HepG2 (cell line): ENCODE results near the gene MRPL57. TPM values are rescaled to one million over a fixed set of nuclear protein-coding genes. Genes with fewer than 3 reads are reported as not detected.

Experiments used
- ATAC-seq: fragments of 200-7000 bp; cut with Tn5 transposase; 3 replicates; pipeline ENCODE4 v1.9.1; 2020; ENCODE audit warnings: mild to moderate bottlenecking, moderate library complexity
- BruUV-seq: library from RNA; stranded (reverse); fragments of 400-500 nt; replicated peaks from 2 replicates; lab custom pipeline; 2021; lab: Mats Ljungman, UMichigan
- CTCF ChIA-PET: fragments of 300-600 bp; formaldehyde crosslinking; extraction: SDS; loops from one replicate; lab custom pipeline; 2021; ENCODE audit warnings: low total read pairs, inconsistent platforms, low intra/inter-chr PET ratio; lab: Yijun Ruan, JAX
- POLR2A ChIA-PET: fragments of 350-600 bp; sonication (Branson Sonifier 250); formaldehyde crosslinking; loops from one replicate; lab custom pipeline; 2020; ENCODE audit warnings: antibody characterized with exemption, inconsistent platforms; lab: Yijun Ruan, JAX
- DNase-seq: peaks from one replicate; pipeline ENCODE4 v3.0.0-alpha.2; 2015; ENCODE audit warnings: low spot score
- FAIRE-seq: peaks from 3 replicates; lab custom pipeline; 2011; peaks lifted over from hg19 to GRCh38; lab: Jason Lieb, UNC
- H2AFZ ChIP-seq: one replicate; pipeline ENCODE4 v1.6.1; 2011; ENCODE audit warnings: low read length, inconsistent platforms
- H3K27ac ChIP-seq: fragments of 300-600 bp; 3 replicates; pipeline ENCODE4 v1.8.0; 2011; ENCODE audit warnings: mixed run types, mild to moderate bottlenecking, mixed read lengths, low read length, inconsistent platforms; ENCODE audit not compliant: insufficient read depth; ENCODE audit errors: extremely low read length
- H3K27me3 ChIP-seq, 2 experiments: fragments of 200-600 bp in 1 of 2; 2 replicates in 1 of 2; 3 replicates in 1 of 2; pipeline versions ENCODE4 v1.6.0 to v1.8.0; 2011; ENCODE audit warnings: low read length in 2 of 2, mild to moderate bottlenecking in 2 of 2, moderate library complexity in 2 of 2, inconsistent platforms in 1 of 2; ENCODE audit not compliant: insufficient read depth in 2 of 2, control insufficient read depth in 1 of 2
- H3K36me3 ChIP-seq, 2 experiments: fragments of 200-600 bp in 1 of 2; replicated peaks in 1 of 2; 2 replicates in 1 of 2; 3 replicates in 1 of 2; pipeline versions ENCODE4 v1.5.1 to v1.8.0; 2011; ENCODE audit warnings: low read length in 2 of 2, inconsistent platforms in 1 of 2; ENCODE audit not compliant: insufficient read depth in 2 of 2, control insufficient read depth in 1 of 2
- H3K4me1 ChIP-seq: 2 replicates; pipeline ENCODE4 v1.5.1; 2012; ENCODE audit warnings: low read length, inconsistent platforms; ENCODE audit not compliant: insufficient read depth
- H3K4me2 ChIP-seq: 2 replicates; pipeline ENCODE4 v1.6.0; 2011; ENCODE audit warnings: low read depth, low read length, inconsistent platforms
- H3K4me3 ChIP-seq, 3 experiments: fragments of 200-600 bp in 1 of 3; sonication (generic), shearing (Covaris generic) in 1 of 3; replicated peaks in 1 of 3; 2 replicates each; pipeline ENCODE4 v1.5.1; 2011 to 2016; ENCODE audit warnings: low read length in 3 of 3, inconsistent platforms in 2 of 3, low read depth in 2 of 3, mild to moderate bottlenecking in 2 of 3, control low read depth in 1 of 3, mixed read lengths in 1 of 3; ENCODE audit not compliant: insufficient read depth in 1 of 3
- H3K79me2 ChIP-seq: one replicate; pipeline ENCODE4 v1.6.1; 2011; ENCODE audit warnings: low read length, inconsistent platforms; ENCODE audit not compliant: insufficient read depth
- H3K9ac ChIP-seq: 2 replicates; pipeline ENCODE4 v1.6.0; 2011; ENCODE audit warnings: mild to moderate bottlenecking, low read depth, low read length, inconsistent platforms; ENCODE audit not compliant: insufficient read depth
- H3K9me3 ChIP-seq: 2 replicates; pipeline ENCODE4 v1.5.1; 2012; ENCODE audit warnings: mild to moderate bottlenecking, low read length
- H4K20me1 ChIP-seq: 2 replicates; pipeline ENCODE4 v1.6.0; 2011; ENCODE audit warnings: inconsistent platforms, mild to moderate bottlenecking, low read length, moderate library complexity; ENCODE audit not compliant: insufficient read depth
- ASH2L ChIP-seq: fragments of 300-600, 200-600 bp; sonication (generic); IDR thresholded peaks from 2 replicates; pipeline ENCODE4 v1.7.0; 2017; ENCODE audit warnings: low read depth, mild to moderate bottlenecking, moderate library complexity, mixed read lengths, low read length; ENCODE audit not compliant: insufficient read length
- ELF4 ChIP-seq: sonication (generic); formaldehyde crosslinking; IDR thresholded peaks from 2 replicates; pipeline ENCODE4 v1.5.0; 2020; ENCODE audit warnings: missing genetic modification reagents, mild to moderate bottlenecking, moderate library complexity, borderline replicate concordance
- HOXA7 ChIP-seq: sonication (generic); formaldehyde crosslinking; IDR thresholded peaks from 2 replicates; pipeline ENCODE4 v1.8.1; 2022; ENCODE audit warnings: mild to moderate bottlenecking, missing genetic modification reagents, moderate library complexity
- MXI1 ChIP-seq: IDR thresholded peaks from 3 replicates; pipeline ENCODE4 v1.6.1; 2012; ENCODE audit warnings: low read depth, low read length, inconsistent platforms, borderline replicate concordance
- NFE2 ChIP-seq: sonication (generic); formaldehyde crosslinking; IDR thresholded peaks from 2 replicates; pipeline ENCODE4 v1.4.0; 2020; ENCODE audit warnings: missing genetic modification reagents
- NFE2L1 ChIP-seq: sonication (generic); formaldehyde crosslinking; IDR thresholded peaks from 2 replicates; pipeline ENCODE4 v1.4.0; 2020; ENCODE audit warnings: missing genetic modification reagents, mild to moderate bottlenecking, borderline replicate concordance
- RARA ChIP-seq: IDR thresholded peaks from 2 replicates; pipeline ENCODE4 v1.6.1; 2016; ENCODE audit warnings: missing genetic modification reagents, missing compliant biosample characterization
- REL ChIP-seq: sonication (generic); formaldehyde crosslinking; conservative IDR thresholded peaks from 2 replicates; pipeline ENCODE4 v1.8.0; 2022; ENCODE audit warnings: mild to moderate bottlenecking, missing genetic modification reagents, moderate library complexity
- RNF2 ChIP-seq: fragments of 450-650 bp; conservative IDR thresholded peaks from 2 replicates; pipeline ENCODE4 v1.6.1; 2016; ENCODE audit warnings: low read depth
- SP140L ChIP-seq: sonication (generic); formaldehyde crosslinking; IDR thresholded peaks from 2 replicates; pipeline ENCODE4 v1.4.0; 2020; ENCODE audit warnings: missing genetic modification reagents, borderline replicate concordance
- TCF7 ChIP-seq: sonication (generic); IDR thresholded peaks from 2 replicates; pipeline ENCODE4 v1.6.1; 2016; ENCODE audit warnings: antibody characterized with exemption, low read depth
- TOE1 ChIP-seq: sonication (generic); formaldehyde crosslinking; IDR thresholded peaks from 2 replicates; pipeline ENCODE4 v1.4.0; 2020; ENCODE audit warnings: mild to moderate bottlenecking, missing genetic modification reagents
- ZNF296 ChIP-seq: sonication (generic); formaldehyde crosslinking; conservative IDR thresholded peaks from 2 replicates; pipeline ENCODE4 v1.5.0; 2020; ENCODE audit warnings: mild to moderate bottlenecking, missing genetic modification reagents
- ZNF7 ChIP-seq: IDR thresholded peaks from 2 replicates; pipeline ENCODE4 v1.6.1; 2016; ENCODE audit warnings: missing biosample characterization, missing genetic modification reagents
- ZNF749 ChIP-seq: sonication (generic); formaldehyde crosslinking; IDR thresholded peaks from 2 replicates; pipeline ENCODE4 v1.8.0; 2022; ENCODE audit warnings: mild to moderate bottlenecking, missing genetic modification reagents, moderate library complexity, borderline replicate concordance
- WGBS: methylation state at CpG from one replicate; pipeline ENCODE4 v1.1.6; 2017; ENCODE audit warnings: low lambda C conversion rate; 5-methylcytosine and 5-hydroxymethylcytosine counted together
- in situ Hi-C: cut with HindIII; loops from 2 replicates; pipeline ENCODE4 v1.10.0; 2017; ENCODE audit warnings: low pct_unique_long_range_greater_than_20kb; ENCODE audit not compliant: extremely low pct_ligation_motif_present
- intact Hi-C: fragments of 100-400 bp; cut with micrococcal nuclease; formaldehyde crosslinking; loops from one replicate; pipeline ENCODE4 v1.10.0; 2022; ENCODE audit not compliant: unreplicated experiment
- polyA plus RNA-seq, 8 experiments: library from polyadenylated mRNA; depleted of rRNA in 3 of 8; stranded (reverse) in 7 of 8; unstranded in 1 of 8; fragments of >200 nt; fragmentation: Illumina TruSeq in 4 of 8; extraction: Trizol in 4 of 8; gene quantifications; 2 replicates each; pipeline versions ENCODE4 v1.2.1 to v1.2.3, GENCODE V29; 2011 to 2016; ENCODE audit warnings: low read depth in 4 of 8, missing spikeins in 1 of 8, mixed read lengths in 1 of 8; ENCODE audit not compliant: insufficient read depth in 1 of 8
- total RNA-seq, 5 experiments: library from RNA; depleted of rRNA; stranded (reverse); fragments of >200 nt; fragmentation: Illumina TruSeq; extraction: Trizol; gene quantifications; 2 replicates each; pipeline ENCODE4 v1.2.3, GENCODE V29; 2016; ENCODE audit warnings: low read depth in 1 of 5
- TF ChIP-seq, protein P1 (sequence below): sonication (generic); formaldehyde crosslinking; IDR thresholded peaks from 2 replicates; pipeline ENCODE4 v1.4.0; 2020; ENCODE audit warnings: missing genetic modification reagents
- TF ChIP-seq, protein P2 (sequence below): IDR thresholded peaks from 2 replicates; pipeline ENCODE4 v1.6.1; 2016; ENCODE audit warnings: low read depth, borderline replicate concordance

The MRPL57 gene
- total and polyA plus RNA-seq, 2 of the 13 experiments (the other 11 are each of a cell fraction or from before 2014, with no cell fraction given), result 19.5 to 35.2 TPM

DNA sequence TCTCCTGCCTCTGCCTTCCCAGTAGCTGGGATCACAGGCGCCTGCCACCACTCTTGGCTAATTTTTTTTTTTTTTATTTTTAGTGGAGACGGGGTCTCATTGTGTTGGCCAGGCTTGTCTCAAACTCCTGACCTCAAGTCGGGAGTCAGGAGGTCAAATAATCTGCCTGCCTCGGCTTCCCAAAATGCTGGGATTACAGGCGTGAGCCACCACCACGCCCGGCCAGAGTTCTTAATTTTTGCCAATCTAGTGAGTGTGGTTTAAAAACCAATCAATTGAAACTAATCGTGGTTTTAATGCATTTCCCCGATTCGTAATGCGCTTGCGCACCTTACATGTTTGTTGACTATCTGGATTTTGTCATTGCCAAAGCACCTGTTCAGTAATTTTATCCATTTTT lies 37.1 kb upstream of the MRPL57 start:
- BruUV-seq, result no TSS peak
- FAIRE-seq (no peak), ATAC-seq (no peak), DNase-seq (no peak)
- Histone ChIP-seq H3K9ac (peak overlapping the region; percentile 86), H4K20me1 (no peaks in the 10 kb centered on the region; the same call in 1 of the 2 replicates), H3K36me3 (peaks cover 2 to 16% of the 10 kb centered on the region in 2 experiments; a peak in 3 of 5 replicates), H3K27ac (peak overlapping the region; percentile 81), H3K4me2 (peak overlapping the region; percentile 70), H3K4me3 (peak overlapping the region; percentile 58 to 96 (median 93); a peak in 4 of 6 replicates), H3K27me3 (no peaks in the 10 kb centered on the region; a peak in 1 of 5 replicates), H2AFZ (no peak overlapping the region), H3K4me1 (peaks cover 40% of the 10 kb centered on the region), H3K79me2 (peaks cover 35% of the 10 kb centered on the region), H3K9me3 (no peaks in the 10 kb centered on the region)
- WGBS, result 91% methylated on average over 12 of the region's 12 CpGs
- ChIA-PET POLR2A (no interaction called here), CTCF (no interaction called here)
- intact Hi-C loops (no loop called here), in situ Hi-C loops (no loop called here)
- no peak for TF ChIP-seq MXI1
- peak; percentile 8; the same call in 1 of the 2 replicates for TF ChIP-seq ELF4 (CRISPR knock-in tag)
- TF ChIP-seq NFE2 (CRISPR knock-in tag), result no peak
- TF ChIP-seq, protein P1, sequence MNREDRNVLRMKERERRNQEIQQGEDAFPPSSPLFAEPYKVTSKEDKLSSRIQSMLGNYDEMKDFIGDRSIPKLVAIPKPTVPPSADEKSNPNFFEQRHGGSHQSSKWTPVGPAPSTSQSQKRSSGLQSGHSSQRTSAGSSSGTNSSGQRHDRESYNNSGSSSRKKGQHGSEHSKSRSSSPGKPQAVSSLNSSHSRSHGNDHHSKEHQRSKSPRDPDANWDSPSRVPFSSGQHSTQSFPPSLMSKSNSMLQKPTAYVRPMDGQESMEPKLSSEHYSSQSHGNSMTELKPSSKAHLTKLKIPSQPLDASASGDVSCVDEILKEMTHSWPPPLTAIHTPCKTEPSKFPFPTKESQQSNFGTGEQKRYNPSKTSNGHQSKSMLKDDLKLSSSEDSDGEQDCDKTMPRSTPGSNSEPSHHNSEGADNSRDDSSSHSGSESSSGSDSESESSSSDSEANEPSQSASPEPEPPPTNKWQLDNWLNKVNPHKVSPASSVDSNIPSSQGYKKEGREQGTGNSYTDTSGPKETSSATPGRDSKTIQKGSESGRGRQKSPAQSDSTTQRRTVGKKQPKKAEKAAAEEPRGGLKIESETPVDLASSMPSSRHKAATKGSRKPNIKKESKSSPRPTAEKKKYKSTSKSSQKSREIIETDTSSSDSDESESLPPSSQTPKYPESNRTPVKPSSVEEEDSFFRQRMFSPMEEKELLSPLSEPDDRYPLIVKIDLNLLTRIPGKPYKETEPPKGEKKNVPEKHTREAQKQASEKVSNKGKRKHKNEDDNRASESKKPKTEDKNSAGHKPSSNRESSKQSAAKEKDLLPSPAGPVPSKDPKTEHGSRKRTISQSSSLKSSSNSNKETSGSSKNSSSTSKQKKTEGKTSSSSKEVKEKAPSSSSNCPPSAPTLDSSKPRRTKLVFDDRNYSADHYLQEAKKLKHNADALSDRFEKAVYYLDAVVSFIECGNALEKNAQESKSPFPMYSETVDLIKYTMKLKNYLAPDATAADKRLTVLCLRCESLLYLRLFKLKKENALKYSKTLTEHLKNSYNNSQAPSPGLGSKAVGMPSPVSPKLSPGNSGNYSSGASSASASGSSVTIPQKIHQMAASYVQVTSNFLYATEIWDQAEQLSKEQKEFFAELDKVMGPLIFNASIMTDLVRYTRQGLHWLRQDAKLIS (CRISPR knock-in tag), result no peak
- TF ChIP-seq, protein P2, sequence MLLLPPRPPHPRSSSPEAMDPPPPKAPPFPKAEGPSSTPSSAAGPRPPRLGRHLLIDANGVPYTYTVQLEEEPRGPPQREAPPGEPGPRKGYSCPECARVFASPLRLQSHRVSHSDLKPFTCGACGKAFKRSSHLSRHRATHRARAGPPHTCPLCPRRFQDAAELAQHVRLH (CRISPR knock-in tag), result no peak
- TF ChIP-seq ZNF749 (CRISPR knock-in tag), result no peak
- no peak for TF ChIP-seq ZNF7 (CRISPR knock-in tag)
- no peak for TF ChIP-seq RNF2
- no peak for TF ChIP-seq ZNF296
- 0 out of 2 replicates have a peak, but pooled peaks have one; percentile 2 for TF ChIP-seq REL (CRISPR knock-in tag)
- no peak for TF ChIP-seq RARA (CRISPR knock-in tag)
- no peak for TF ChIP-seq HOXA7 (CRISPR knock-in tag)
- TF ChIP-seq TCF7, result no peak
- TF ChIP-seq SP140L (CRISPR knock-in tag), result no peak
- TF ChIP-seq ASH2L, result no peak
- TF ChIP-seq TOE1 (CRISPR knock-in tag), result no peak
- TF ChIP-seq NFE2L1 (CRISPR knock-in tag), result no peak
